Activated CD4-positive, alpha-beta T cell treated with anti-CD3 and anti-CD28 coated beads, Interleukin-10, Interleukin-2, amounts not matched to agents 100 ng/mL and 50 ng/mL, durations not matched to agents 16 hours and 8 hours (primary cell): ENCODE results near the gene DMGDH.

Experiments used
- DNase-seq: peaks from one replicate; pipeline ENCODE4 v3.0.0-alpha.2; 2020

The DMGDH gene

DNA sequence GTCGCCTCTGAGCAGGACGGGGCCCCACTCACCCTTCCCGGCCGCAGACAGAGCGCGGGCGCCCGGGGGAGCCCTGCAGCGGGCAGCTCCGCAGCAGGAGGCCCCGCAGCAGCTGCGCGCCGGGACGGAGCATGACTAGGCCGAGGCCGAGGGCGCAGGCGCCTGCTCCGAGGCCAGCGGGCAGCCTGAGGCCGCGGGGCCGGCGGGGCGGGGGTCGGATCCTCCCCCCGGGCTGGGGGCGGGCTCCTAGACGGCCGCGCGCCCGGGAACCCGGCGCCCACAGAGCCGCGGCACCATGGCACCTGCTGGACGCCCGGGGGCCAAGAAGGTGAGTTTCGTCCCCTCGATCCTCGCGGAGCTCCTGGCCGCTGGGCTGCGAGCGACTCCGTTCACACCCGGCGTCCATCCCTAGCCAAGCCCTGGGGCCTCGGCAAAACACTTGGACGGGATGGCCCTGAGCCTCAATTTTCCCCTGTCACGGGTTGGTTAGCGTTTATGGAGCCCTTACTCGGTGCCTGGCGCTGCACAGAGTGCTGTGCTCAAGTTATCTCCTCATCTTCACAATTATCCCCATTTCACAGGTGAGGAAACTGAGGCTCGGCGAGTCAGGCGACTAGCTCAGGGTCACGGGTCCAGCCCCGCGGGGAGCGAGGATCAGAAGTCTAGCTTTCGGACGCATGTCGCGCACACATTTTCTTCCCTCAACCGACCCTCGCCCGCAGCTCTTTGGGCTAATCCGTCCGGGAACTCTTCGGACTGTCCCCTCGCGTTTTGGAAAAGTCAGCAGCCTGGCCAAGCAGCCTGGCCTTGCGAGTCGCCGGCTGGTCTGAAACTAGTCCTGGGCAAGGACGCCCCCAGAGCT, at the start of gene DMGDH, which contains the start of gene BHMT2:
Gene DMGDH (minus strand): TSS at position 187 of the 862 bp plus-strand sequence. CDS start 54 bp downstream, at position 133.
Gene BHMT2 (plus strand): TSS at position 280 of the 862 bp plus-strand sequence. CDS start 16 bp downstream, at position 296.
- no peak for DNase-seq

GRCh38 chr5:79112703-79113058, 43.2 kb upstream of the DMGDH start:
- no peak for DNase-seq

DNA sequence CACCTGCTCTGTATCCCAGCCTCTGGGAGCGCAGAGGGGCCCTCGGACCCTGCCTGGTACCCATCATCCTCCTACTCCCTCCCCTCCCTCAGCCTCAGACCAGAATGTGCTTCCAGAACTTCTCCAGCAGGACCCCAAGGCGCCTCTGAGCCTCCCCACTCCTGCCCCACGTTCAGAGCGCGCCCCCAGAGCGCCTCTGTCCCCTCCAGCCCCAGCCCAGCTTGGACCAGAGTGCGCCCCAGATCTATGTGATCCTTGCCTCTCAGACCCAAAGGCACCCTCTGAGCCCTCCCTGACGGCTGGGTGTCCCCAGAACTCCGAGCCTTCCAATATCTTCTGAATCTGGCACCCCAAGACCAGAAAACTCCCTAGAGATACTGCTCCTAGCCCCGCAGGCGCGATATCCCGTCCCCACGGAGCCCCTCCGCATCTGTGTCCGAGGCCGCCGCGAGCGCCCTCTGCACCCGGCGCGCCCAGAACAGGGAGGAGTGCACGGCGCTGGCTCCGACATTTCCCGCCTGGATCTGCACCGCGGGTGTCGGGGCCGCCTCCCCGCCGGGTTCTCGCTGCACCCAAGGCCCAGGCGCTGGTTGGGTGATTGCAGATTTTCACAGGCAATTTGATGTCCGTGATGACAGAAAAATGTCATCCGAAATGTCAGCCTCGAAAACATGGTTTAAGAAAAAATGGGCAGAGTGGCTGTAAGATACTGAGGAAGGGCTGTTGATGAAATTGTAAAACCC, 42.7 kb upstream of the DMGDH start:
- DNase-seq: no peak

DNA sequence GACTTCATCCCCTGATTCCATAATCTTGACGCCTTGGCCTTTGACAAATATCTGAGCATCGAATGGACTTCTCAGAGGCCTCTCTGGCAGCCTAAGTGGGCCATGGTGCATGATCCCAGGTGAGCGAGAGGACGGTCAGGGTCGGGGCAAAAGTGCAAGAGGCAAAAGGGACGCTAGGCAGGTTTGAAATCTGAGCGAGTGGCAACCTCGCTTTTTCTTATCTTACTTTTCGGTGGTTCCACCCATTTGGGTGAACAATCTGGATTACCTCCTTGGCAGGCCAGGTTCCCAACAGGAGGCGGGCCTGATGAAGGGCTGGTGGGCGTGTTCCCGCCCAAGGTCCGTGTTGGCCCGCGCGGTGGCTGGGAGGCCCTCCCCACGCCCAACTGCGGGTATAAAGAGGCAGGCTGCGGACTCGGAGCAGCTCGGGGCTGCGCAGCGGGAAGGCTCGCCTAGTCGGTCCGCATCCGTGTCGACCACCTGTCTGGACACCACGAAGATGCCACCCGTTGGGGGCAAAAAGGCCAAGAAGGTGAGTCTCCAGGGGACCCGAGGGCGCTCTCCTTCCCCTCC, 42.0 kb upstream of the DMGDH start, which contains the start of gene BHMT:
Gene BHMT (plus strand): TSS at position 423 of the 573 bp plus-strand sequence. CDS start 77 bp downstream, at position 500.
- DNase-seq: no peak

GRCh38 chr5:79109527-79110492, 40.3 kb upstream of the DMGDH start:
- peak; percentile 36 for DNase-seq

- DNase-seq: no peak
Observed at GRCh38 chr5:79108792-79109191, 39.3 kb upstream of the DMGDH start.

- no peak for DNase-seq
Observed at GRCh38 chr5:79108086-79108485, 38.6 kb upstream of the DMGDH start.

GRCh38 chr5:79107020-79107796, 37.7 kb upstream of the DMGDH start:
- DNase-seq: no peak

DNA sequence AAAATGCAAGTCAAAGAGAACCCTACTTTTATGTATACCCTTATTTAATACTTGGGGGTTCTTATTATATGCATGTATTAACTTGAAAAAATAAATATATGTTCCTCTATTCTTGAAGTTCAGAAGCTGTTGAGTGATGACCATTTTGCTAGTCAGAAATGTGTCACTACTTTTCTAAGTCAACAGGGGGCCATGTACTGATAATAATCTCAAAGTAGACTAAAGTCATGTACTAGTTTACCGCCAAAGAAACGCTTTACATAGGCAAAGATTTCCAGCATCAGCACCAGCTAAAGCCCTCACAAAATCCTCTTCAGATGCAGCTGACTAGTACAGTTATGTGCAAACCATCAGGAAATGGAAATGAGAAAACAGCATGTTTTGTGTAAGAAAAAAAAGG, 36.4 kb upstream of the DMGDH start:
- no peak for DNase-seq

DNA sequence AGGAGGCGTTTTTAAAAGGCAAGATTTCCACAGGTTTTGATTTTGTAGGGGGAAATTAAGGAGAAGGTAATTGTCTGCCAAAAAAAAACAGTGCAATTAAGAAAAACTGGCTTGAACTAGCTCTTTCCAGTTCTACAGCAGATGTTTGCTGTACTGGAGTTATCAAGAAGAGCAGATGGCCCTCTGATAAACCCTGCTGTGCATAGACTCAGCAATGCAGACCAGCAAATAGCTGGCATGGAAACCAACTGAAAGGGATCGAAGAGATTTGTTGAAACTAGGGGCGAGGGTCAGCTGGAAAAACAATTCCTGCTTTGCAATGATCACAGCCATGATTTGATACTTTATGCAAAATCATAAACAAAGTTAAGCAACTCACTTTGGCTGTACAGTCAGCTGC, 24.3 kb upstream of the DMGDH start:
- no peak for DNase-seq

GRCh38 chr5:79091064-79091463, 21.6 kb upstream of the DMGDH start:
- DNase-seq: no peak

DNA sequence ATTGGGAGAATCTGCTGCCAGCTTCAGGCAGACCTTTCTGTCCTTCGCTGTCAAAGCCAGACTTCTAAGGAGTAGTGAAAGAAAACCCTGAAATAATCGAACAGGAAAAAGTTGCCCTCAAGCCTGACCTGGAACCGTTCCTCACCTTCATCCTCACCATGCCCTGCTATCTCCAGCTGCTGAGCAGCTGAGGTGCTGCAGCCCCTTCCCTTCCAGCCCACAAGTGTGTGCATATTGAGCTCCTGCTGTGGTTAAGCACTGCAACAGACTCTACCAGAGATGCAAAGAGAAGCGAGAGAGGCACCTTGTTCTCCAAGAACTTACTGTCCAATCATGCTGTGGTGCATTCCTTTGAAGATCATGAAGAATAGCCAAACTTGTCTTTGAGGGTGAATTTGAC, 19.0 kb upstream of the DMGDH start:
- DNase-seq: no peak

DNA sequence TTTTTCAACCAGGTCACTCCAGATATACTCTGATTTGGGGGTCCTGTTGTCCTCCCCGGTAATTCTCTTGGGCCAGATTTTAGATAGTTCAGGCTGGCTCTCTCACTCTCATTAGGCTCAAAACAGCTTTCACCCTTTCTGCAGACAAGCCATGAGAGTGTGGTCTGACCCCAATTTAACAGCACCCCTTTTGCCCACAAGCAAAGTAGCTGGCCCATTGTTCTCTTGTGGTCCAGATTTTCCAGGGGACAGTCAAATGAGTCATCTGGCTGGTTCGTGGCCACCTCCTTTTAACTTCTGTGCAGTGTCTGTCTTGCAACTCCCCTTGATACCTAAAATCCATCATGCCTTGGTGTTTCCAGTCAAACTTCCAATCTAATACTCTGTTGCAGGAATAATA, 16.6 kb upstream of the DMGDH start:
- DNase-seq: no peak

- no peak for DNase-seq
Observed at GRCh38 chr5:79081779-79082178, 12.3 kb upstream of the DMGDH start.

DNA sequence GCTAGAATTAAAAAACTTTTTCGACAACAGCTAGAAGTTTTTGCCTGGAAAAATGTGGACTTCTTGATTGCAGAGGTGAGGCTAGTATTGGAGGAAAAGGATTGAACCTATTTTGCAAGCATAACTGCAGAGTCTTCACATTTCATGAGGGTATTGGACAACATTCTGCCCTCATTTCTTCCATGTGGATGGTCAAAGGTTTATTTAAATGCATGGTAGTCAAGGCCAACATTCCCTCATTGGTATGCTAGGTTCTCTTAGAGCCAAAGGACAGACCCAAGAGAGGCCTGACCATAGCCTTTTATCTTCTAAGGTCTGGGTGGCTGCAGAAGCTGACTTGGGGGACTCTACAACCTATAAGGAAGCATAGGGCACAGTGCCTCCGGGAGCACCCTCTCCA, 11.3 kb upstream of the DMGDH start:
- no peak for DNase-seq

DNA sequence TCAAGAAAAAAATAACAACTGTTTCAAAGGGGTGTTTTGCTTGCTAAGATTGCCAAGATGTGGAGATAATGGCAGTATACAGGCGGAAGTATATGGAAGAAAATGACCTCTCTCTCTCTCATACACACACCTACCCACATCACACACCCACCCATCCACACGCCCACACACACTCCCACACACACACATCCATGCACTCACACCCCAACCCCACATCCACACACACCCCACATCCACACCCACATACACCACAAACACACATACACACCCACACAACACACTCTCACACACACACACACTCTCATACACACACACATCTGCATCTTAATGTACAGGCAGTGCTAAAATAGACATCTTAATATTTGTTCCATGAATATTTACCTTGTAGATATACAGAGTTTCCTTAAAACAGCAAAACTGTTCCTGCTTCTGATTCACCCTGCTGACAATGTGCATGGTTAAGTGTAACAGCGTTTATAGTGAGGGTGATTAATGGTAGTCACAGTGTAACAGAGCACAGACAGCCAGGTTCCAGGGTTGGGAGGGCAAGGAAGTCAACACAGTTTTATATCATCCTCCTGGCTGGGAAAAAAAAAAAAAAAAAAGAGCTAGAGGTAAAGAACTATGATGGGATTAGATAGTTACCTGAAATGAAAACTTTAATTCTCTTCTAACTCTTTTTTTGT, 8.3 kb upstream of the DMGDH start:
- no peak for DNase-seq

GRCh38 chr5:79076819-79077218, 7.3 kb upstream of the DMGDH start:
- no peak for DNase-seq

- no peak for DNase-seq
Observed at GRCh38 chr5:79075646-79076426, 6.4 kb upstream of the DMGDH start.

DNA sequence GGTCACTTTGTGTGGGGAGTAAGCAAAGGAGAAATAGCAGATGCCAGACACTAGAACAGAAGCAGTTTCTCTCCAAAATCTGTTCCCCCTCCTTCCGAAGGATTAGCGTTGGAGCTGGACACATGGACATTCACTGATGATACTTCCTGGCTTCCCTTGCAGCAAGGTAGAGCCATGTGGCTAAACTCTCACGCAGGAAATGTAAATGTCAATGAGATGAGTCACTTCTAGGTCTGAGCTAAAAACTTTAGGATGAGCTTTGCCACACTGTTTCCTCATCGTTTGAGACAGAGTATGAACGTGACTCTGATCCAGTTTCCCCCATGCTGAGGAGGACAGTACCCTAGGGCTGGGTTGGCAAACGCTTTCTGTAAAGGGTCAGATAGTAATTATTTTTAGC, 5.2 kb upstream of the DMGDH start:
- DNase-seq: no peak

DNA sequence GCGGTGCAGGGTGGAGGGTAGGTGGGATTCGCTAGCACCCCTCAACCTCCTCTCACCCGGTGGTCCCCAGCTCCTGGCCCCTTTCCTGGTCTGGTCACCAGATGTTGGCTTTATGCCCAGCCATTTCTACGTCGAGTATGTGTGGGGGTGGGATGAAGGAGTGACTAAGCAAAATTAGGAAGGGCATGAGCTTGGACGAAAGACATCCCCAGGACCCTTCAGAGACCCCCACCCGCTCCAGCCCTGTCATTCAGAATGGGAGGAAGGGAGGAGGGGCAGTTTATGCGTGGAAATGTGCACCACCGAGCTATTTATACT, 835 bp upstream of the DMGDH start:
- DNase-seq: no peak
